NCI-H2081 treated with DMSO at 0.1 percent for 48 hours (cell line): Measurements from ENCODE around the gene INAFM1.
A peak's percentile ranks its signal among the peaks of the same experiment; 100 is the strongest.
"Not testable (repeated sequence)": the region's sequence is repeated elsewhere in the genome, so short reads cannot be mapped to it uniquely, and the experiment has no call there.

Experiments used
- DNase-seq: peaks from one replicate; lab custom pipeline; 2025; lab: John Stamatoyannopoulos, UW

Gene INAFM1

DNA sequence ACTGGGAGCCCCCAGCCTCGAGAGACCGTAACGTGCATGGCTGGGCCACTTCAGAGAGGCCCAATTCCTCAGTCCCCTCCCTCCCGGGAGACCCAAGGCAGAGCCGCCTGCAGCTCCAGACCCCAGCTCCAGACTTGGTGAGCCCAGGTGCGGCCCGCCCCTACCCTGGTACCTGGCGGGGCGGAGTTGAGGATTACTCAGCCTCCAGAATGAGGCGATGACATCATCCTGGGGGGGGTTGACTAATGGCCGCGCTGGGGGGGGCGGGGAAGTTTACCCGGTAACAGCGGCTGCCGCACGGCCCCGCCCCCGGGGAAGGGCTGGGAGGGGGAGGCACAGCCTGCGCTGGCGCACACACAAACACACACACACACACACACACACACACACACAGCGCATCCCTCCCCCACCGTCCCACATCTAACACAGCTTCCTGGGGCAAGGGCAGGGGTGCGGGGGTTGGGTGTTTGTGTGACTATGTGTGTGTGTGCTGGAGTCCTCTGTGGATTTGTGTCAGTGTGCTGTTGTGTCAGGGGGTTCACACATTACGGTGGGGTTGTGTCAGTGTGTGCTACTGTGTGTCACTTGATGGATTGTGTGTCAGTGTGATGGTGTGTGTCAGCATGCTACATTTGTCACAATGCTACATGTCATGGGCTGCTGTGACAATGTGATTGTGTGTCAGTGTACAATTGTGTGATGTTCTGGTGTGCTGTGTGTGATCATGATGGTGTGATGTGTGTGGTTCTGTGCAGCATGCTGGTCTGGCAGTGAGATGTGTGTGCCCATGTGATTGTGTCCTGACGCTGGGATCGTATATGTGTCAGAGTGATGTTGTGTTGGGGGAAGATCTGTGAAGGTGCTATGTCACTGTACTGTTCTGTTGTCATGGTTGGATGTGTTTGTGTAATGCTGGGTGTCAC, 33.4 kb upstream of the INAFM1 start:
- DNase-seq: no peak

DNA sequence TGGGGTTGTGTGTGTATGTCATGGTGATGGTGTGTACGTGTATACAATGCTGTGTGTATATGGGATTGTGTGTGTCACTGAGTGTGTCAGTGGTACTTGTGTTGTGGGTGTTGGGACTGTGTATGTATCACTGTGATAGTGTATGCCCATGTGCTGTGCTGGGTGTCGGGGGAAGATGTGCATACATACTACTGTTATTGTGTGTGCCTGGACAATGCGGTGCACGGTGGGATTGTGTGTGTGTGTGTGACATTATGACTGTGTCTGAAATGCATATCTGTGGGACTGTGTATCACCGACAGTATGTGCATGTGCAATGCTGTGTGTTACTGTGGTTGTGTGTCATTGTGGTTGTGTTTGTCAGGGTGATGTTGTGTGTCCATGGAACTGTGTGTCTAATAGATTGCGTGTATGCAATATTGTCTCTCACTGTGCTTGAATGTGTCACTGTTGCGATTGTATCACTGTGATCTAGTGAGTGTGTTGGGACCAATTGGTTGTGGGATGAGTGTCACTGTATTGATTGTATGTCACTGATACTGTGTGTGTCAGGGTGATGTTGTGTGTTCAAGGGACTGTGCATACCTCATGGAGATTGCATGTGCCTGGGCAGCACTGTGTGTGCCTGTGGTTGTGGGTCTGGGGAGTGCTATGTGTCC, 32.6 kb upstream of the INAFM1 start:
- no peak for DNase-seq

DNA sequence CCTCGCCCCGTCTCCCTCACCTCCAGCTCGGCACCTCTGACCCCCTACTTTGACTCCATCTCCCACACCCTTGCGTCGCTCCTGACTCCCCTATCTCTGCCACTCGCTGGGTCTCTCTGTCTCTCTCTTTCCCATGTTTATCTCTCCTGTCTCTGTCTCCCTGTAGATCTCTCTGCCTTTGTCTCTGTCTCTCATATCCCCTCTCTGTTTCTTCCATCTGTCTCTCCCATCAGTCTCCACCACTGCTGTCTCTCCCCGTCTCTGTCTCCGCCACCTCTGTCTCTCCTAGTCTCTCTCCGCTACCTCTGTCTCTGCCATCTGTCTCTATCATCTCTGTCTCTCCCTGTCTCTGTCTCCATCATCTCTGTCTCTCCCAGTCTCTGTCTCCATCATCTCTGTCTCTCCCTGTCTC, 31.3 kb upstream of the INAFM1 start:
- DNase-seq: no peak

DNA sequence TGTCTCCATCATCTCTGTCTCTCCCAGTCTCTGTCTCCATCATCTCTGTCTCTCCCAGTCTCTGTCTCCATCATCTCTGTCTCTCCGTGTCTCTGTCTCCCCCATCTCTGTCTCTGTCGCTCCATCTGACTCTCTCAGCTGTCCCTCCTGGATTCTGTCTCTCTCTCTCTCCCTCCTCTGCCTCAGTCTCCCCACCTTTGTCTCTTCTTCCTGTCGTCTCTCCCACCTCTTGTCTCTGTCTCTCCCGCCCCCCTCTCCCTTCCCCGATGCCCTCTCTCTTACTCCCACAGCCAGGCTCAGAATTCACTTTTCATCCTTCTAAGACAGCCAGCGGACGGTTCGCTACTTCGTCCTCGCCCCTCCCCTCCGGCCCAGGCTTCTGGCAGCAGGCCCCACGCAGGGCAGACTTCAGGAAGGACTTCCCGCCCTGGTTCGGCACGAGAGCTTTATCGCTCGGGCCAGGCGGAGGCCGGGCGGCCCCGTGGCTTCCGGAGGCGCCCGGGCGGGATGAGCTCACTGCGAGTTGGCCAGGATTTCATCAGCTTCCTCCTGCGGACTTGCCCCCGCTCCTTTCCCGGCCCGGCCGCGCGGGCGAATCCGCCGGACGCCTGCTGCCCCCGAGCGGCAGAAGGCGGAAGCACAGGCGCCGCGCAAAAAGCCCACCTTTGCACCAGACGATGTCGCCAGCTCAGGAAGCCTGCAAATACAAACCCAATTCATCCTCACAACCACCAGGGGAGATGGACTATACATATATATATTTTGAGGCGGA, 30.7 kb upstream of the INAFM1 start:
- peak; percentile 49 for DNase-seq

- DNase-seq: no peak
Observed at GRCh38 chr19:47247308-47247990, 27.2 kb upstream of the INAFM1 start.

DNA sequence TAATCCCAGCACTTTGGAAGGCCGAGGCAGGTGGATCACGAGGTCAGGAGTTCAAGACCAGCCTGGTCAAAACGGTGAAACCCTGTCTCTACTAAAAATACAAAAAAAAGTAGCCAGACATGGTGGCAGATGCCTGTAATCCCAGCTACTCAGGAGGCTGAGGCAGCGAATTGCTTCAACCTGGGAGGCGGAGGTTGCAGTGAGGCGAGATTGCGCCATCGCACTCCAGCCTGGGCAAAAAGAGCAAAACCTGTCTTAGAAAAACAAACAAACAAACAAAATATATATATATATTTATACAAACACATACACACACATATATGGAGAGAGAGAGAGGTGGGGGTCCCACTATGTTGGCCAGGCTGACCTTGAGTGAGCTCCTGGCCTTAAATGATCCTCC, 21.7 kb upstream of the INAFM1 start:
- DNase-seq: not testable (repeated sequence)

DNA sequence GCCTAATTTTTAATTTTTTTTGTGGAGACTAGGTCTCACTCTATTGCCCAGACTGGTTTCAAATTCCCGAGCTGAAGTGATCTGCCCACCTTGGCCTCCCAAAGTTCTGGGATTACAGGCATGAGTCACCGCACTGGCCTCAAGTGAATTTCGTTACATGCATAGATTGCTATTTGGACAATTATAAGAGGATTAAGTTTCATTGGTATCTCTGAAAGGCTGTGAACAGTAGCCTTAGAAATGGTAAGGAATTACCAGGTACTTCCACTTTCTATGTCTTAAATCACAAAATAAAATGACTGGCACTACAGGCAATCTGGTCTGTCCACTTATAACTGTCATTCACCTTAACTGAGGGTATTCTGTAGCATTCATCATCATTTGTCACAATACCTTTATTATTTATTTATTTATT, 21.2 kb upstream of the INAFM1 start:
- no peak for DNase-seq

GRCh38 chr19:47253970-47254369, 20.7 kb upstream of the INAFM1 start:
- DNase-seq: no peak

DNA sequence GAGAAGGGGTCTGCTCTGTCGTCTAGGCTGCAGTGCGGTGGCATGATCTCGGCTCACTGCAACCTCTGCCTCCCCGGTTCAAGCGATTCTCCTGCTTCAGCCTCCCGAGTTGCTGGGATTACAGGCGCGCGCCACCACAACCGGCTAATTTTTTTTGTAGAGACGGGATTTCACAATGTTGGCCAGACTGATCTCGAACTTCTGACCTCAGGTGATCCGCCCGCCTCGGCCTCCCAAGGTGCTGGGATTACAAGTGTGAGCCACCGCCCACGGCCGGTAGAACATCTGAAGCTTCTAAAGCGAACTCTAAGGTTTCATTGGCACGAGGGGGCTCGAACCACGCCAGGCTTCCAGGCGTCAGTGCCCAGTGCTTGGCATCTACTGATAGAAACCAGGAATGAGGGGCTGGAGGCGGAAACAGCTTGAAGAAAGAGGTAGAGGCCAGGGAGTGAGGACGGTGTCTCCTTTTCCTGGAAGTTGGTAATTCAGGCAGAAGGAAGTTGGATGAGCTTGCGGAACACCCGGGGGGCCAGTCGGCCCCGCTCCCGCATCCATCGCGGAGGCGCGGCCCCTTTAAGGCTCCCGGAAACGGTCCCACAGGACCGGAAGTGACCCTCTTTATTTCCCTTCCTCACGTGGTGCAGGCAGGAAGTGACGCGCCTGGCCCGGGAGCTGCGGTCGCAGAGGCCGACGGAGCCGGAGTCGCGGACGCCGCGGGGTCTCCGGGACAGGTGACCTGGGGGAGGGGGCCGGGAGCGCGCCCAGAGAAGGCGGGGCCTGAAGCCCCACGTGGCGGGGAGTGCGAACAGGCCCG, 18.6 kb upstream of the INAFM1 start, which contains the start of gene CCDC9:
TSS of gene CCDC9 (plus strand) at position 647 of the 814 bp plus-strand sequence. CDS start 1,876 bp downstream, outside the sequence.
- peak; percentile 87 for DNase-seq

DNA sequence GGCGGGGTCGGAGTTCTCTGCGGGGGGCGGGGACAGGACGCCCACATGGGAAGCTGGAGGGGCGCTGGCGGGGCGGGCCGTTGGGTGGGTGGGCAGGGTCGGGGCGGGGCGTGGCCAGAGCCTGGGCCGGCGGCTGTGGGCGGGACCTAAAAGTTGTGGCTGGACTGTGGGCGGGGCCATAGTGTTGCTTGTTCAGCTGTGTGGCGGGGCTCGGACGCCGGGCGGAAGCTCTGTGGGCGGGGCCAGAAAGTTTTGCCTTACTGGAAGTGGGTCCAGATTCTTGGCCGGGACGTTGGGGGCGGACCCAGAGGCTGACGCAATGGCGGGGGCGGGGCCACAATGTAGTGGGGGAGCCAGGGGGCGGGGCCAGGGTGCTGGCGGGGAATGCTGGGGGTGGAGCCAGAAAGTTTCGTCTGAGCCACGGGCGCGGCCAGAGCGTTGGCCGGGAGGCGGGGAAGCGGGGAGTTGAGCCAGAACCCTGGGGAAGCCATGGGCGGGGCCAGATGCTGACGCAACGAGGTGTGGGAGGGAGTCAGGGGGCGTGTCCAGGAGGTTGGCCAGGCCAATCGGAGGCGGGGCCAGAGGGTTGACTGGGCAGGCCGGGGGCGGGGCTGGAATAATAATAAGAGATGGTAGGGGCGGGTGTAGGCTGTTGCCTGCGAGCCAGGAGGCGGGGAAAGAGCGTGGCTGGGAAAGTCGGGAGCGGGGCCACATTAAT, 17.8 kb upstream of the INAFM1 start:
- peak; percentile 88 for DNase-seq

DNA sequence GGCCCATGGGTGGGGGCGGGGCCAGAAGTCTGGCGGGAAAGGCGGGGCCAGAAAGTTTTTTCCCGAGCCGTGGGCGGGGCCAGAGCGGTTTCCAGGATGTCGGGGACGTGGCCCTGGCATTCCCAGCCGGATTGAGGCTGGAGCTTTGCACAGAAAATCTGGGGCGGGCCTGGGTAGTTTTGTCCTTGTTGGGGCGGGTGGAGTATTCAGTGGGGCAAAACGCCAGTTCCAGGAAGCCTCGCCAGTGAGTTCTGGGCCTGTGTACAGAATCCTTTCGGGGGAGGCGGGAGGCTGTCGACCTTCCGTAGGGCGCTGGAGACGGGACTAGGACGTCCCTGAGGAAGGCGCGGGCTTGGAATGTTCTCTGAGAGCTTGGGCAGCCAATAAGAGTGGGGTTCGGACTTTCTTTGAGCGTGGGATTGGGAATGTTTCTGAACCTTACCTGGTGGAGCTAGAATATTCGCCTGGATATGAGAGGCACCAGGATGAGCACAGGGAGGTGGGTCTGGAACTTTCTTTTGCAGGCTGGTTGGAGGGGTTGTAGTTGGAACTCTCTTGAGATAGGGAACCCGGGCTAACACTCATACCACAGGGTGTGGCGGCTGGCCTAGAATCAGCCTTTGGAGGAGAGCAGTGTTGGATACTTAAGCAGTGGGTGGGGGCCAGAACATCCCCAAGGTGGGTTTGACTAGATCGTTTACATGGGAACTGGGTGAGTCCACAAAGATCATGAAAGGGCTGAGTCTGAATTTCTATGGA, 17.1 kb upstream of the INAFM1 start:
- DNase-seq: no peak

- DNase-seq: no peak
Observed at GRCh38 chr19:47258434-47258833, 16.3 kb upstream of the INAFM1 start.

DNA sequence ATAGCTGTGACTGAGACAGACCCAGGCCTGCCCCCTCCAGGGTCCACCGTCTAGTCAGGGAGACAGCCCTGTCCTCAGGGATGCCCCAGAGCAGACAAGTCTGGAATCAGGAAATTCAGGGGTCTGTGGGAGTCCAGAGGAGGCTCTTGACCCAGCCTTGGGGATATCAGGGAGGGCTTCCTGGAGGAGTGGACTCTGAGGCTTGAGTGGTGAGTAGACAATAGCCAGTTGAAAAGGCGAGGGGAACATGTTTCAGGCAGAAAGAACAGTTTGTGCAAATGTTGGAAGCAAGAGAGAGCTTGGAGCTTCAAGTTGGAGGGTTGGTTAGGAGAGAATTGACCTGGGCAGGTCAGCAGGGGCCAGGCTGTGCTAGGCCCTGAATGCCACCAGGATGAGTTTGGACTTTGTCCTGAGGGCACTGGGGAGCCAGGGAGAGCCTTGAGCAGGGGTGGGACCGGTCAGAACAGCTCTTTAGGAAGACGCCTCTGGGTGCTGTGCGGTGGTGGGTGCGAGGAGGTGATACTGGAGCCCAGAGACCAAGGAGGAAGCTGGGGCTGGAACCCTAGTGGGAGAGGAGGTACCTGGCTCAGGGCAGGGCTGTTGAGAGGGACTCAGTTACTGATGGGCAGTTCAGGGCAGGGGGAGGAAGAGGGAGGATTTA, 15.7 kb upstream of the INAFM1 start:
- no peak for DNase-seq

GRCh38 chr19:47260476-47260875, 14.2 kb upstream of the INAFM1 start:
- no peak for DNase-seq

- not testable (repeated sequence) for DNase-seq
Observed at GRCh38 chr19:47261946-47262793, 12.5 kb upstream of the INAFM1 start.

DNA sequence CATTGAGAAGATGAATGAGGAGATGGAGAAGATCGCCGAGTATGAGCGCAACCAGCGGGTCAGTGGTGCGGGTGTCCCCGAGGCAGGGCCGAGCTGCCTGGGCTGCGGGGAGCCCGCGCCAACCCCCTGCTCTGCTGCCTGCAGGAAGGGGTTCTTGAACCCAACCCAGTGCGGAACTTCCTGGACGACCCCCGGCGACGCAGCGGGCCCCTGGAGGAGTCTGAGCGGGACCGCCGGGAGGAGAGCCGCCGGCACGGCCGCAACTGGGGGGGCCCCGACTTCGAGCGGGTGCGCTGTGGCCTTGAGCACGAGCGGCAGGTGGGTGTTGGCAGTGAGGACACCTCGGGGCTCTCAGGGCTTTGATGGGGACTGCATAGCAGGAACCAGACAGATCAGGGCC, 10.1 kb upstream of the INAFM1 start:
- DNase-seq: no peak

- no peak for DNase-seq
Observed at GRCh38 chr19:47266401-47266941, 8.2 kb upstream of the INAFM1 start.

- DNase-seq: no peak
Observed at GRCh38 chr19:47267350-47267759, 7.3 kb upstream of the INAFM1 start.
